Islet precursor cell (in vitro differentiated cells): ENCODE measurements around the gene DUOX2.
A peak's percentile ranks its signal among the peaks of the same experiment; 100 is the strongest.
"Not testable (repeated sequence)": the region's sequence is repeated elsewhere in the genome, so short reads cannot be mapped to it uniquely, and the experiment has no call there.

Experiments used
- DNase-seq: peaks from one replicate; pipeline ENCODE4 v3.0.0-alpha.2; 2018

Gene DUOX2

DNA sequence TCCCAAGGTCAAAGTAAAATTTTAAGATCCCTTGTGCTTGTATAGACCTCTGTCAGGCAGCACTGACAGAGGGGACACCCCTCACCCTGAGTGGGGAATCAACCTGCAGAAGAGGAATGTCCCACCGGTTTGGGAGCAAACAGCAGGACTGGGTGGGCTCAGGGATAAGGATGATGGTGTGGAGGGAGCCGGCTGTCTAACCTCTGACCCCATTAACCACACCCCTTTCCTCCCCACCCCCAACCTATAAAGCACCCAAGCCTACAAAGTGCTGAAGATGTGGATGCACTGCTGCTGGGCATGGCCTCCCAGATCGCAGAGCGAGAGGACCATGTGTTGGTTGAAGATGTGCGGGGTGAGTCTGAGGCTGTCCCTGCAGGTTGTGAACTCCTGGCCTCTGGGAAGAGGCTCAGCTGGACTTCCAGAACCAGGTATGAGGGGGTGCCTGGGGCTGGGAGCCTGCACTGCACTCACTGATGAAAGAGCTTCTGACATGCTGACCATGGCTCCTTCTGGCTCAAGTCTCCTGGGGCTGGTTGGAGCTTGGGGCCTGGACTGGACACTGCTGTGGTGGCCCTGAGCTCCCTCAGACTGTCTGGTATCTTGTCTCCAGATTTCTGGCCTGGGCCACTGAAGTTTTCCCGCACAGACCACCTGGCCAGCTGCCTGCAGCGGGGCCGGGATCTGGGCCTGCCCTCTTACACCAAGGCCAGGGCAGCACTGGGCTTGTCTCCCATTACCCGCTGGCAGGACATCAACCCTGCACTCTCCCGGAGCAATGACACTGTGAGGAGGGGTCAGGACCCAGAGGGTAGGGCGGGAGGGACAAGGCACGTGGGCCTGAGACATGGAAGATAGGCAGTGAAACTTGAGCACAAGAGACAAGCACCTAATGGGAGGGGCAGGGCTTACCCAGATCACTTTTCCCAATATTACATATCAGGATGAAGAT, 25.1 kb upstream of the DUOX2 start:
- DNase-seq: no peak

DNA sequence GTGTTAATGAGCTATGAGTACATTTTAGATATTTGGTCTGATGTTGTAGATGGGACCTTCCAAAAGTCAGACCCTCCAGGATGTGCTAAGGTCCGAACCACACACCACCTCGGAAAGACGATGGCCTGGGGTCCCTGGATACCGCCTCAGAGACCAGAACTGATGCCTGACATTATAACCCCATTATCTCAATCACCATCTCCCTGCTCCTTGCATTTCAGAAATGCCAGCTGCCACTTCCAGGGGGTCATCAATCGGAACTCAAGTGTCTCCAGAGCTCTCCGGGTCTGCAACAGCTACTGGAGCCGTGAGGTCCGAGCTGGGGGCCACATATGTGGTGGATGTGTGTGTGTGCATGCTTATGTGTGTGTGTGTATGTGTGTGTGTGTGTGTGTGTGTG, 23.7 kb upstream of the DUOX2 start:
- no peak for DNase-seq

DNA sequence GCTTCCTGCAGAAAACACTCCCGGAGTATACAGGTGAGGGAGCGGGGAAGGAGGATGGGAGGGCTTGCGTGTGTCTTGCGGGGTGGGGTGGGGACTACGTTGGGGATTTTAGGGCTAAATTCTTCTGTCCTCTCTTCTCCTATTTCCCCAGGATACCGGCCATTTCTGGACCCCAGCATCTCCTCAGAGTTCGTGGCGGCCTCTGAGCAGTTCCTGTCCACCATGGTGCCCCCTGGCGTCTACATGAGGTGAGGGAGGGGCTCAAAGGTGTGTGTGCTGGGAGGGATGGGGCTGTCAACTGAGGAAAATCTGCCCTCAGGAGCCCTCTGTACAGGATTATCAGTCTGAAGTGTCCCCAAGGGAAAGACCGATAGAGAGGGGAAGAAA, 22.4 kb upstream of the DUOX2 start:
- no peak for DNase-seq

DNA sequence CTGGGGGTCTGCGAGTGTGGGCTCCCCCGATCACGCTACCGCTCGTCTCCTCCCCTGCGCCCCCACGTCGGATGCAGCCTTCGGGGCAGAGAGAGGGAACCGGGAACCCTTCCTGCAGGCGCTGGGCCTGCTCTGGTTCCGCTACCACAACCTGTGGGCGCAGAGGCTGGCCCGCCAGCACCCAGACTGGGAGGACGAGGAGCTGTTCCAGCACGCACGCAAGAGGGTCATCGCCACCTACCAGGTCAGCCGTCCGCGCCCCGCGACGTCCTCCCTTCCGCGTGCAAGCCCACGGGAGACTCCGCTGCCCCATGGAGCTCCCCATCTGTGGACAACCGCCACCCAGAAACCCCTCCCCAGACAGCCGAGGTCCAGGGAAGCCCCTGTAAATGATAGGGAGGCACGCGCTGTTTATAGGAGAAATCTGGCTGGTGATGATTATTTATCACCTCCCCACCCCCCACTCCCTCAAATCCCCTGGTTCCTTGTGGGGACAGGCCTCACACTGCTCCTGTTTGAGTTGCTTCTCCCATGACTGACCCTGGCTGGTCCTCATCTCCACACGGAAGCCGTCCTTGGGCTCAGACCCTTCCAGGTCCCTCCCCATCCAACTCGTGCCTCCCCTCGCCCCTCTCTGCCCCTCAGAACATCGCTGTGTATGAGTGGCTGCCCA, 21.9 kb upstream of the DUOX2 start:
- DNase-seq: not testable (repeated sequence)

DNA sequence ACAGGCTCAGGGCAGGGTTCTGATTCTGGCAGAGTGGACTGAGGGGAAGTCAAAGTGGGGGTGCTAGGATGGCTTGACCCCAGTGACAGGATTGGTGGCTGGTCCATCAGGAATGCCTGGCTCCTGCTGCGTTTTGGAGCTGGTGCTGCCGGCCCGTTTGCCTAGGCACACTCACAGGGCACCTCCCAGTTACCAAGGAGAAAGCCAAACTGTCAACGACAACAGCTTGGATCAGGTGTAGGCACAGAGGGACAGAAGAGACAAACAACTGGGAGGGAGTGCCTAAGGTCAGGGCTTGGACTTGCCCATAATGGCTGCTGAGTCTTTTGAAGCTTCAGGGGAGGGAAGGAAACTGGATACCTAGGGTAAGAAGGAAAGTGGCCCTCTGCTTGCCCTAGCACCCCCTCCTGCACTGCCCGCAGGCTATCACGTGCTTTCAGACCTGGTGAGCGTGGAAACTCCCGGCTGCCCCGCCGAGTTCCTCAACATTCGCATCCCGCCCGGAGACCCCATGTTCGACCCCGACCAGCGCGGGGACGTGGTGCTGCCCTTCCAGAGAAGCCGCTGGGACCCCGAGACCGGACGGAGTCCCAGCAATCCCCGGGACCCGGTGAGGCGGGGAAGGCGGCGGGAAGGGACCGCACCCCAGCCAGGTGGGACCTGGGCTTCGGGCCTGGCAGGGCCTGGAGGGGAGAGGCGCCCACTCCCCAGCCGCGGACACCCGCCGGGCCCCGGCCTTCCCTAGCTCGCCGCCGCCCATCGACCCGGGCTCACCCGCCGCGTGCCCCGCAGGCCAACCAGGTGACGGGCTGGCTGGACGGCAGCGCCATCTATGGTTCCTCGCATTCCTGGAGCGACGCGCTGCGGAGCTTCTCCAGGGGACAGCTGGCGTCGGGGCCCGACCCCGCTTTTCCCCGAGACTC, 21.0 kb upstream of the DUOX2 start:
- DNase-seq: peak; percentile 69

DNA sequence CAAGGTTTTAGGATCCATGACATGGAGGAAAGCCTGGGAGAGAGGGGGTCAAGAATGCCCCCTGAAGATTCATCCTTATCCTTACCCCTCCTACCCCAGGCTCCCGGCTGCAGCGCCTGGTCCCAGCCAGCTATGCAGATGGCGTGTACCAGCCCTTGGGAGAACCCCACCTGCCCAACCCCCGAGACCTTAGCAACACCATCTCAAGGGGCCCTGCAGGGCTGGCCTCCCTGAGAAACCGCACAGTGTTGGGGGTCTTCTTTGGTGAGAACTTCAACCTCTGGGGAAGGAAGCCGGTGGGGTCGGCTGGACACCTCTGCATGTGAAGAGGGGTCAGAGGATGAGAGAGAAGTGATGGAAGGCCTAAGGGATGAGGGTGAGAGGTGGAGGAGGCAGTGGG, 20.1 kb upstream of the DUOX2 start:
- DNase-seq: no peak

DNA sequence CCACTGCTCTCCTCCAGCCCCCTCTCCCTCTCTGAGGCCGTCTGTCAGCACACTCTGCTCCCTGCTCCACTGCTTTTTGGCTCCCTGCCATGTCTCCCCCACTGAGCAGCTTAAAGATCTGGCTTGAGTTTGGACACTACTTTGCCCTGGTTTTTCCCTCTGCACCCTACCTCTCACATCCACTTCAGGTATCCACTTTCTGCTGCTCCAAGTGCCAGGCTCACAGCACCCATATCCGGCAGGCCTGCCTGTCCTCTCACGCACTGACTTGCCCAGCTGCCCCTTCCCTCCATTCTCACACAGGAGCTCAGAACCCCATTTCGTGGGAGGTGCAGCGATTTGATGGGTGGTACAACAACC, 19.6 kb upstream of the DUOX2 start:
- DNase-seq: no peak

DNA sequence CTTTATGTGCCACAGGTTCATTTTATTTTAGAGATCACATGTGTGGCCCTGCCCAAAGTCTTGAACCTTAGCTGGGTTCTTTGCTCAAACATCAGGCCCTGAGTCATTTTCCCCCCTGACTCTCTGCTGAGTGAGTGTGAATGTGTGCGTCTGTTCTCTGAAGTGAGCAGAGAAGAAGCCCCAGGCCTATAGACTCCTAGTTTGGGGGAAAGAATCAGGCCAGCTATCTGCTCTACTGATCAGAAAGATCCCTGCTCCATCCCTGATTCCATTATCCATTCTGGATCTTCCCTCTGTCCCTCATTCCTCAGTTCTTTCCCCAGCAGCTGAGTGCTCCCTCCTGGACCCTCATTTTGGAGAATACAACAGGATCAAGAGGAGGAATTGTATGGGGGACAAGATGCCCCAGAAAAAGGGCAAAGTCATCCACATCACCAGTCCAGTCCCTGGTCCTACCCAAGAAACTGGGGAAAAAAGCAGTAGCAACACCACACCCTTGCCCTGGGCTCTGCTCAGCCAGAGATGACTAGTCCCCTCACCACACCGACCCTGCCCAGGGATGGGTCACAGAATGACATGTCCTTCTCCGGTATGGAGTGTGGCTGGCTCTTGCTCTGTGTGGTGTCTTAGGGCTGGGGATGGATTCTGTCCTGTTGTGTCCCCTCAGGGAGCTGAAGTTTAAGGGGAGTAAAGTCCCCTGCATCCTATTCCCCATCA, 19.0 kb upstream of the DUOX2 start:
- no peak for DNase-seq

DNA sequence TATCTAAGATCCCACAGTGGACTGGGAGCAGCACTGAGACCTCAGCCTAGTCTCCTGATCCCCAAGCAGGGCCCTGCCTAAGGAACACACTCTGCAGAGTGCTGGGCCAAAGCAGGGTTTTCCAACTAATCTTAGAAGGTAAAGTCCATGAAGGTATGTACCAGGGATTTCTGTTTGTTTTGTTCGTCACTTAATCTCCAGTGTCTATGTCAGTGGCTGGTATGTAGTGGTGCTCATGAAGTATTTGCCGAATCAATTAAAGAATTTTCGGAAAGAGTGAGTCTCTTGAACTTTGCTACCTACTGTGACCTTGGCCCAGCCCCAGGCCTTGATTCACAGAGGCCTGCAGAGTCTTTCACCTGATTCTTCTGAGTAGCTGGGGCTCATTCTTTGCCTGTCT, 17.5 kb upstream of the DUOX2 start:
- no peak for DNase-seq

DNA sequence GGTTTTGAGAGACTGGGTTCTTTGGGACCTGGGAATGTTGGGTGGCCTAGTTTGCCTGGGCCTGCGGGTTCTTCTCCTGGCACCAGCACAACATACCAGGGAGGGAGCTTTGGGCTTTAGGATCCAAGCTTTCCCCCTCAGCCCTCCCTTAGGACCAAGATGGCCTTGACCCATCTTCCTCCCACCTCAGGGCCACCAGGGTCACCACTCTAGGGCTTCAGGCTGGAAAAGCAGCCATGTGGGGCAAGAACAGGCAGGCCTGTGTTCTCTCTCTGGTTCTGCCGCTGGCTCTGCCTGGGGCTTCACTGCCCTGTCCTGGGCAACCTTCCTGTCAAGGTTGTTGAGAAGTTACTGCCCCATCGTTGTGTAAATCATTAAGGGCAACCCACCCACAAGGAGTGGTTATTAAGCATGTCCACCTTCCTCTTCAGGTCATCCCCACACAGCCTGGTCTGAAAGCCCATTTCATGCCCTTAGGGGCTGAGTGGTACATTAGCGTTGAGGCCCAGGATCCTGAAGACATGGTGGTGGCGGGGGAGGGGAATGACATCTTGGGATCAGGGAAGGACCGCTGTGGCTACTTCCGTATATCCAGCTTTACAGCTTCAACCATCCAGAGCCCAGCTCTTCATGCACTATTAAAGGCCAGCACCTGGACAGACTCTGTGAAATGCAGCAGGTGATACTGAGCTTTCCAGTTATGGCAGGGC, 16.5 kb upstream of the DUOX2 start:
- DNase-seq: no peak

DNA sequence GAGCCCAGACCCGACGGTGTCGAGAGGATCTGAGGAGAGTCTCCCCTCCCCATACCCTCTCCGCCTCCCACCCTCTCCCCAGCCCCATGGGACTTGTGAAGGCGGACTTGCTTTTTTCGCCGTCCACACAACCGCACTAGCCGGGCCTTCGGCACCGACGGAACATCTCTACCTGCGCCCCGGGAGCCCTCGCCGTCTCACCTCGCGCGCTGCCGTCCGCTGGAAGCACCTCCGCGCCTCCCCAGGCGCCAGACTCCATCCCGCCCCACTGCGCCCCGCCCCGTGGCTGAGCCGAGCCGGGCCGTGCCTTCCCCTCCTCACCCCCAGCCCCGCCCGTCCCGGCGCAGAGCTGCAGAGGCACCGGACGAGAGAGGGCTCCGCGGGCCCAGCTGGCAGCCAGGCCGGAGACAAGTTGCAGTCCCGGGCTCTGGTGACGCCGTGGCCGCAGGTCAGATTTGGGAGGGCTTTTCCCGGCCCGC, 15.7 kb upstream of the DUOX2 start, which contains the start of the genes DUOX1 and DUOXA1:
DUOX1 (plus strand) TSS at position 344 of the 479 bp plus-strand sequence. CDS start 1,973 bp downstream, outside the sequence.
DUOXA1 (minus strand) TSS at position 229 of the 479 bp plus-strand sequence. CDS start 6,865 bp downstream, outside the sequence.
- peak; percentile 75 for DNase-seq

DNA sequence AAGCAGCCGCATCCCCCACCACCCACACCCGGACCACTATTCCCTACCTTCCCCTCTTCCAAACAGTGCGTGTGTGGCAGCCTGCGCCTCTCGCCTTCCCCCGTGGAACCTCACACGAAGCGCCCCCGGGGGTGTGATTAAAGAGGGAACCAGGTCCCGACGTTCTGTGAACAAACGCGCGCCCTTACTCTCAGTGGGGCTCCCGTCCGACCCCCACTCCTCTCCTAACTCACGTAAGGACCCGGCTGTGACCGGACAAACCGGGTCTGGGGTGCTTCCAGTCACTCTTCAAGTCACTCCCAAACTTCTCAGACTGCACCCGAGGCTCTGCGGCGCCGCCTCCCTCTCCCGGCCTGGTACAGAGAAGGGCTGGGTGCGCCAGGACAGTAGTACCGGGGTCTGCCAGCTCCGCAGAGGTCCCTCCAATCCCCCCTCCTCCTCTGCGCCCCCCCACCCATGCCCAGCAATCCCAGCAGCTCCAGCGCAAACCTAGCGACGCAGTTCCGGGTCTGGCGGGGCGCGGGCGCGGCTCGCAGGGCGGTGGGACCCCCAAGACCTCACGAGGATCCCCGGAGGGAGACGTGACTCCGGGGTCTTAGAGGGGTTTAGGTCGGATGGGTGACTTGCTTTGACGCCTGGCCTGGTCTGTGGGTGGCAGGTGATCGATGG, 15.1 kb upstream of the DUOX2 start:
- DNase-seq: no peak

DNA sequence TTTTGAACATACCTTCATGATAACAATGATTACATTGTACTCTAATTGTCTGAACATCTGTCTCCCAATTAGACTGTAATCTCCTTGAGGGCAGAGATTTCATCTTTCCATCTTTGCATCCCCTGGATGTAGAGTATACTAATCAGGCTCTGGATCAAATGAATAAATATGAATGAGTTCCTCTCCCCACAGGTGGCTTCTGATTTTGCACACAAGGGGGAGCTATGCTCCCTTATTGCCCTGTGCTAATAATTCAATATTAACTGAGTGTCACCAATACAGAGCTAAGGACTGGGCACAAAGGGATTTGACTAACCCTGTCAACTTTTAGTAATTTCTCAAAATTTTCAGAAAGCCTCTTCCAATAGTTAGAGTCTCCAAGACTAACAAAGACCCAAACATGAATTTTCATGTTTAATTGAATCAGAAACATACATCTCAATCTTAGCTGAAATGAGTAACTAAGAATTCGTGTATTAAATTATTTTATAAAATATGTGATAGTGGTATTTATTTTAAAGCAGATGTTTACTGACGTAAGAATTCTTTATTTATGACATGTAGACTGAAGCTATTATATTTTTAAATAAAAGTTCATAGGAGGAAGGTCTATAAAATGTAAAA, 12.7 kb upstream of the DUOX2 start:
- DNase-seq: no peak

DNA sequence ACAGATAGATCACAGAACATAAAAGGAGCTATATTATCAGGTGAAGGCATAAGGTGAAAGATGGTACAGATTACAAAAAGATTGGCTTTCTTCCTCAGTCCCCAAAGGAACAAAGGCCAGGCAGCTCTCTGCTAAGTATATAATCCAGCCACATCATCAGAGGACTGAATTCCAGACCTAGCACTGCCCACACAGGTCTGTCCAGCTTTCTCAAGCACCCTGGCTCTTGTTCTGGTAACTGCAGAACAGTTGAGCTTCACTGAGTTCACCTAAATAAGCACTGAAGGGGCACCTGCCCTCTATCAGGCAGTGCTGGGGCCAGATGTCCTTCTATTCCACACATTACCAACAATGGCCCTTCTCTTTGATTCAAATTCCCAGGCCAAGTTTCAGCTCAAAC, 9.4 kb upstream of the DUOX2 start:
- peak; percentile 68 for DNase-seq

DNA sequence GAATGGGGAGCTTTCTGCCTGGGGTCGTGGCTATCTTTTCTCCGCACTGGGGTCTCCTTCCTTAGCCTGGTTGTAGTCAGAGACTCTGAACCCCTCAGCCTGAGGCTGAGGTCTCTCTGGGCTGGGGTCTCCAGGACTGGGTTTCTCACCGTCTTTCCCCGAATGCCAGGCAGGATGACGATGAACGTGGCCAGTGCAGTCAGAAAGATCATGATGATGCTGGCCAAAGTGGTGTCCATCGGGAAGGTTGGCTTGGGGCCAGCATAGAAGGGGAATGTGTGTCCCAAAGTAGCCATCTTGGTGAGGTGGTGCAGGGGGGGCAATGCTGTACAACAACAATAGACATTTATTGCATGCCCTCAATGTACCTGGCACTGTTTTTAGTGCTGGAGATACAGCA, 8.7 kb upstream of the DUOX2 start:
- DNase-seq: no peak

DNA sequence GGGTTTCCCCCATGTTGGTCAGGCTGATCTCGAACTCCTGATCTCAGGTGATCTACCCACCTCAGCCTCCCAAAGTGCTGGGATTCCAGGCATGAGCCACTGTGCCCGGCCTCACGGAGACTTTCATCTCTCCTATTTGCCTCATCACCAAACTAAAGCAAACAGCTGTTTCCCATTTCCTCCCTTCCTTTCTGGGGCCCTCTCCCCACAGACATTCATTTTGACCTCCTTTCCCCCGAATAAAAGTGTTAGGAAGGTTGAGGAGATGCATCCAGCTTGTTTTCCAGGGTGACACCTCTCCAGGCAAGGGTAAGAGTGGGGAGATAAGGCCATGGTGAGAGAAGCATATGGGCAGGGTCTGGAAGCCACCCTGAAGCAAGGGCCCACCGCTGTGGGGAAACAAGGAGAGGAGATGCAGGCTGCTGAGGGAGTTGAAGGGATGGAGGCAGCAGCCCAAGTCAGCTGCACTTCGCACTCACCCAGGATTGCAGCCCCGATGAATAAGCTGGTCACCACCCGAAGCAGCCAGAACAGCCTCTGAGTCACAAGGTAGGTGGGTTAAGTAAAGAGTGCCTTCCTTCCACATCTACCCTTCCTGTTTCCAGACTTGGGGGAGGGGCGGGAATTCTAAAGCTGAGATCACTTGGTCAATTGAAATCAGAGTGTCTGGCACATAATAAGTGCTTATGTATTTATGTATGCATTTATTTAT, 7.9 kb upstream of the DUOX2 start:
- peak; percentile 91 for DNase-seq

DNA sequence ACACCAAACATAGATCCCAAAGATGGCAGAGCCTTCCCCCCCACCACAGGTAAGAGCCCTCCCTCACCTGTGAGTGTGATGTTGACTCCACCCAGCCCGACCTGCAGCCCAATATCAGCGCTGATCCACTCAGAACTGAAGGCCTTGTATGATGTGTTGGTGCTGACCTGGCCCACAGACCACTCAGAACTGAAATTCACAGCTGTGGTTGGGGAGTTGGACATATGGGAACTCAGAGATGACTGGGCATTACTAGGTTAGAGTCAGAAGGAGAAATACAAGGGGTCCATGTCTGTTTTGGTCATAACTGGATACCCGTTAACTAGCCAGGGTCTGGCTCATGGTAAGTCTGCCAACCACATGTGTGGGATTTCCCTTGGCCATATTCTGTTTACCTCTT, 7.0 kb upstream of the DUOX2 start:
- no peak for DNase-seq

DNA sequence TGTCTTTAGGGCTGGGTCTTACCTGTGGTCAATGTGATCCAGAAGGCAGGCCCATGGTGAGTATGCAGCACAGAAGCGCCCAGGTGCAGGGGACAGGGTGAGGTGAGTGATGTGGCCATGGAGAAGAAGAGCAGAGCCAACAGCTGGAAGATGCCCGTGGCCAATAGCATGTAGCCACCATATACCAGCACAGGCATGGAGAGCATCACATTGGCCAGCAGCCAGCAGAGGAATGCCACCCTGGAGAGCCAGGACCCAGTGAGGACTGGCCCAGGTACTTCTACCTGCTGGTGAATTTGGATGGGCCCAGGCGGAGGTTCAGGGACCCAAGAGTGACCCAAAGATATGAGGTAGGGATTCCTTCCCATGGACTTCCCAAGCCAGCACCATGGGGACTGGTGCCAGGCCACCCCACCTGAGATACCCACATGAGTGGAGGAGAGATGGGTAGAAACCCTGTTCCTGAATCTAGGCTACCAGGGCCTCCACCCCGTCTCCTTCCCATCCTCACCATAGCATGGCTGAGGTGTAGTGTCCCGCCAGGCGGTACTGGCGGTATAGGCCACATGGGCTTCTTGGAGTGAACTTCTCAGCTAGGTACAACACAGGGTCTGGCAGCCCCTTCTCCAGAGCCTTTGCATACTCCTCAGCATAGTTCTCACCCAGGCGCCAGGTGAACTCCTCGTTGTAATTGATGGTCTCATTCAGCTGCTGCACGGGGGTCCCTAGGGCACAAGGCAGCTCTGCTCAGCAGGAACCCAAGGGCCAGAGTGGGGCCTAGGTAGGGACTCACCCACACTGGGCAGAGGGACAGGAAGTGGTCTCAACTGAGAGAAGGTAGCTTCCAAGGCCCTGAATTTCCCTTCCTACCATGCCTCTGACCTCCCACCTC, 6.4 kb upstream of the DUOX2 start:
- DNase-seq: no peak

DNA sequence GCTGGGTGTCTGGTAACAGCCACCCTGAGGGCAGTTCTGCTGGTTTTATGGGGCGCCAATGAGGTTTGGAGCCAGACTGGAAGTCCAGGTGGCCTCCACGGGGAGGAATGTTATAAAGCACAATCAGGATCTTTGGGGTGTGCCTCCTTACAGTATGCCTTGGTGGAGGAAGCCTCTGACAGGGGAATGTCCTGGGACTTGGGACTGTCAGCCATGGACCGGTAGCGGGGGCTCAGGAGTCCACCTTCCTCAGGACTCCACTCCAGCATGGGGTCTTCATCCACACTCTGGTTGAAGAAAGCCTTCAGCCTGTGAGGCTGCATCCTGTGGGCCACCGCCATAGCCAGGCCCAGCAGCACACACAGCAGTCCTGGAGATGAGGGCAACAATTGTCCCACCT, 5.0 kb upstream of the DUOX2 start:
- DNase-seq: no peak
